Activated CD4-positive, alpha-beta T cell treated with anti-CD3 and anti-CD28 coated beads, Interleukin-2, amount 50 U/mL, for 48 hours (primary cell): ENCODE data around the gene APEH.

Experiments
- DNase-seq, 2 experiments: peaks; one replicate each; pipeline ENCODE4 v3.0.0-alpha.2; 2020

Gene APEH

DNA sequence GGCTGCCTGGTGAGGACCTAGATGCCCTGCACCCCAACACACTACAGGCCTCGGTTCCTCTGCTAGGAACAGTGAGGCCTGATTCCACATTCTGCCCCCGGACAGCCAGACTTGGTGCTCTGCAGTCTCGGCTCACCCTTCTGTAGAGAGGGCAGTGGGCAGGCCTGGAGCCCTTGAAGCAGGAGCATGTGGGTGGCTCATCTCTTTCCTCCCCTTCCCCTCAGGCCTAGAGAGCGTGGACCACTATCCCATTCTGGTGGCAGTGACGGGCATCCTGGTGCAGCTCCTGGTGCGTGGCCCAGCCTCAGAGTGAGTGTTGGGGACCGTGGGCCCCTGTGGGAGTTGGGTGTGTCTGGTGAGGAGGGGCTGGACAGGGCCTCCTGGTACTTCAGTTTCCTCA lies 42.0 kb downstream of the APEH start:
- no peak for DNase-seq

DNA sequence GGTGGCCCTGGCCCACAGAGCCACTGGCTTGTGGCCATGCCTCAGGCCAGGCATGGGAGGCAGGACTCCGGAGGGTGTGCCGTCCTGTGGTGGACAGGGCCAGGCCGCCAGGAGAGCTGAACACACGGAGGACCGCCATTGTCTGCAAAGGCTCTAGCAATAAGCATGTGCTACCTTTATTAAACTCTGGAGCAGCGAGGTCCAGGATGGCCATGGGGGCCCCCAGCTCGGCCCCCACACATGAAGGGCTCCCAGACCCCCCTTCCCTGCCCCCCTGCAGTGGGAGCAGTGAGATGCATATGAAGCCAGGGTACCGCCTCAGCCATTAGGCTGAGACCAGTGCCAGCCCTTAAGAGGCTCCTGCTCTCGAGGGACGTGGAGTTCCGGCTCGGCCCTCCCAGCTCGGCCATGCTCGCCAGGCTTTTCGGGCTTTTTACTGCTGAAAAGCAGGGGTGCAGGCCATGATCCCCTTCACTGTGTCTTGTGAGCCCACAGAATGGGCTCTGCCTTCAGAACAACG lies 42.6 kb downstream of the APEH start:
- no peak for DNase-seq

DNA sequence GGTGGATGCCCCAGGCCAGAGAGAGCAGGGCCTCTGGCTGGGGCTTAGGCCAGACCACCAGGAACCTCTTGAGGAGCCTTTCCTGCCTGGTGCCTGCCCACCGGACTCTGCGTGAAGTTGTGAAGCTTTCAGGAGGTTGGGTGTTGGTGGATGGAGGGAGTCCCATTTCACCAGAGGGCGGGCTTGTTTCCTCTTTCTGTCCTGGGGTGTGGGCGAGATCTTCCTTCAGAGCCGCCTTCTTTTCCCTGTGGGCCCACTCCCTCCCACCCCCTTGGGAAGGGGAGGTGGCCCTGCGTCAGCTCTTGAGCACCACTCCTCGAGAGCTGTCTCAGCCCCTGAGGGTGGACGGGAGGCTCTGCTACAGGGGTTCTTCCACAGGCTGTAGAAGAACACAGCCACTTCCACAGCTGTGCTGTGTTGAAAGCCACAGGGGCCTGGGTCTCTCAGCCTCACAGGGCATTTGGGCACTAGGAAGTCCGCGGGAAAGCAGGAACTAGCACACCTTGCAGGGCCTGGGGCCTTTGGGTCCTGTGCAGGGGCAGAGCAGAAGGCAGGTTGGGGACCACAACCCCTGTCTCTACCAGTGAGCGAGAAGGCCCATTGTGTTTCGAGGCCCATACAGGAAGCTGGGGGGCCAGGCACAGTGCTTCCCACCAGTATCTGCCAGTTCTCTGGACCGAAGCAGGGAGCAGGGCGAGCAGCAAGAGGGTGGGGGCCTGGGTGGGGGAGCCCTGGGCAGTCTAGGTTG lies 43.2 kb downstream of the APEH start:
- no peak for DNase-seq

DNA sequence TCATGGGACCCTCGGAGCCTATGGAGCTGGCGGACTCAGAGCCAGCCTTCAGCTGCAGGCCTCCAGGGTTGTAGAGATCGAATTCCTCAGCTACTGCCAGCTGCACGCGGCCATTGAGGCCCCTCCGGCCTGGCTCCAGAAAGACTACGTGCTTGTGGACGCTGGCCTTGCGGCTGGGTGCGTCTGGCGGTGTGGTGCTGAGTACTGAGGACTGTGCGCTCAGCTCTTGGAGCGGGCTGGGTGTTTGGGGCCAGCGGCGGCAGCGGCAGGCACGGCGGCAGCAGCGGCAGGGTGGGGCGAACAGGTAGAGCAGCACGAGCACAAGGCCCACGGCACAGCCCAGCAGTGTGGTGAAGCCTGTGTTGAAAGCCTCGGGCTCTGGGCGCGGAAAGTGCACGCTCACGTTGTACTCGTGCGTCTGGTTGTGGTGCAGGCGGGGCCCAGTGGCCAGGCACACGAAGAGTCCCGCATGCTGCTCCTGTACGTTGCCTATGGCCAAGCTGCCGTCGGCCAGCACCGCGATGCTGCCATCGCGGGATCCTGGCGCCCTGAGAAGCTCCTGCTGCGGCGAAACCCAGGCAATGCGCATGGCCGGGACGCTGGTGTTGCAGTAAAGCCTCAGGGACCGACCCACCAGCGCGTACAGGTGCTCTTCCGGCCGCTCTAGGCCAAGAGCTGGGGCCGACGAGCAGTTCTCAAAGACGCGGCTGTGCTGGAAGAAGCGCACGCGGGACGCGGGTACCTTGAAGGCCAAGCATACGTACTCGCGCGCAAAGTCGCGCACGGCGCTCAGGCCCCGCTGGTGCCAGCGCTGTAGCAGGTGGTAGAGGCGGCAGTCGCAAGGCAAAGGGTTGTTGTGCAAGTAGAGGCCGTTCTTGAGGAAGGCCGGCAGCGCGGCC lies 44.1 kb downstream of the APEH start:
- DNase-seq, result no peak

DNA sequence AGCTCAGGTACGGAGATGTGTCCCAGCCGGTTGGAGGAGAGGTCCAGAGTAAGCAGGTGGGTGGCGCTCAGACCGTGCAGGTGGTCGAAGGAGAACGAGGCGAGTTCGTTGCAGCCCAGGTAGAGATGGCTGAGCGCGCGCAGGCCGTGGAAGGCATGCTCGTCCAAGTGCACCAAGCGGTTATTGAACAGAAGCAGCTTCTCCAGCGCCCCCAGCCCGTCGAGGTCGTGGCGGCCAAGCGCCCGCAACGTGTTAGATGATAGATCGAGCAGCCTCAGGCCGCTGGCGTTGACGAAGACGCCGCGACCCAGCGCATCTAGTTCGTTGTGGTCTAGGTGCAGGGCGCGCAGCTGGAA lies 44.7 kb downstream of the APEH start:
- DNase-seq, result peak in 1 of 2 experiments; percentile 30

DNA sequence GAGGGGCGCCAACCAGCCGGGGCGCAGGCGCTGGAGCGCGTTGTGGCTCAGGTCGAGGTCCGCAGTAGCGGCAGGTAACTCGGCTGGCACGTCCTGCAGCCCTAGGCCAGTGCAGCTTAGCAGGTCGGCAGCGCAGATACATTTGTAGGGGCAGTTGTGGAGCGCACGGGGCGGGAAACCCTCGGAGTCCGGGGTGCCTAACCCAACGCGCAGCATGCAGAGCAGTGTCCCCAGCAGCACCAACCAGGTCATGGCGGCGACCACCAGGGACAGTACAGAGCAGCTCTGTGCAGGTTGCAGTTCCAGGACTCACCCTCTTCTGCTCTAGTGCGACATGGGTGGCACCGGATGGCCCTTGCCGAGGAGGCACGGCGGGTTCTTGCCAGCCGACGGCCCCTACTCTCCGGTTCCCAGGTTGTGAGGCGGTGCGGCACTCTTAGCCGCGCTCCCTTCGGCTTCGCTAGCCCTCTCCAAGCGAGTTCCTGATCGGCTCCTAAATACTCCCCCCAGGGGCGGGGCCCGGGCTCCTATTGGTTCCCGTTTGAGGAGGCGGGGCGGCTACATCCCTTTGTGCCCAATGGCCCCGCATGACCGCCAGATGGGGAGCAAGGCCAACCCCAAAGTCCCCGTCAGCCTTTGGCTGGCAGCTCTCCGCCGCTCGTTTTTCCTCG lies 45.2 kb downstream of the APEH start, which contains the start of gene AMIGO3:
TSS of gene AMIGO3 (minus strand) at position 471 of the 671 bp plus-strand sequence. CDS start at position 252, 219 bp downstream.
- peak; percentile 94 to 96 for DNase-seq

DNA sequence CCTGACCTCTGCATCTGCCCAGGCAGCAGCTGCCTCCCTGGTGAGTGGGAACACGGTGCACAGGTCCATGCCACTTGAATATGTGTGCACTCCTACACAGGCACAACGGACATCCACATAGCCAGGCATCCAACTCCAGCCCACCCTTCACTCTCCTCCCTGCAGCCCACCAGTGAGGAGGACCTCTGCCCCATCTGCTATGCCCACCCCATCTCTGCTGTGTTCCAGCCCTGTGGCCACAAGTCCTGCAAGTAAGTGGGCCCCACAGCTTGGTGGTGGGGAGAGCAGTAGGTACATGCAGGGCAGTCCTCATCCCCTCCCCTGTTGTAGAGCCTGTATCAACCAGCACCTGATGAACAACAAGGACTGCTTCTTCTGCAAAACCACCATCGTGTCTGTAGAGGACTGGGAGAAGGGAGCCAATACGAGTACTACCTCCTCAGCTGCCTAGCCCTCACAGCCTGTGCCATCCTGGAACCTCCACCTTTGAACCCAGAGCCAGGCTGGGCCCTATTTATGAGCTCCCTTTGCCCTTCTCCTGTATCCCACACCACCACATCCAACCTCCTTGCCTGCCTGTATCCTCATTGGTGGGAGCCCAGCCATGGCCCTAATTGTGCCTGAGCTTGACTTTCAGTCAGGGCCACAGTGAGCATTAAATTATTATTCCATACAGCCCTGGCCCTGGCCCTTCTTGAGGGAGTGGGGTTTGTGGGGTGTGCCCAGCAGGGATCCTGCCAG lies 46.9 kb downstream of the APEH start:
- no peak for DNase-seq

DNA sequence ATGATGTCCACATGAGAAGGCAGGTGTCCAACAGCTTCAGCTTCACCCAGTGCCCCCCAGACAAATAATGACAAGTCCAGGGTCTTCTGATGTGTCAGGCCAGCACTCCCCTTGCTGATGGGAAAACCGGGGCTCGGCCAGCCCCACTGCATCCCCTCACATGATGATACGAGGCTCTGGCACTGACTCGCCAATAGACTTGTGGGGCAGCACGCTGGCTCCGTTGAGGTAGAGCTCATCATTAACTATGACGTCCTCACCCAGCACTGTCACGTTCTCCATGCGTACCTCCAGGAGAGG lies 47.4 kb downstream of the APEH start:
- DNase-seq, result no peak

DNA sequence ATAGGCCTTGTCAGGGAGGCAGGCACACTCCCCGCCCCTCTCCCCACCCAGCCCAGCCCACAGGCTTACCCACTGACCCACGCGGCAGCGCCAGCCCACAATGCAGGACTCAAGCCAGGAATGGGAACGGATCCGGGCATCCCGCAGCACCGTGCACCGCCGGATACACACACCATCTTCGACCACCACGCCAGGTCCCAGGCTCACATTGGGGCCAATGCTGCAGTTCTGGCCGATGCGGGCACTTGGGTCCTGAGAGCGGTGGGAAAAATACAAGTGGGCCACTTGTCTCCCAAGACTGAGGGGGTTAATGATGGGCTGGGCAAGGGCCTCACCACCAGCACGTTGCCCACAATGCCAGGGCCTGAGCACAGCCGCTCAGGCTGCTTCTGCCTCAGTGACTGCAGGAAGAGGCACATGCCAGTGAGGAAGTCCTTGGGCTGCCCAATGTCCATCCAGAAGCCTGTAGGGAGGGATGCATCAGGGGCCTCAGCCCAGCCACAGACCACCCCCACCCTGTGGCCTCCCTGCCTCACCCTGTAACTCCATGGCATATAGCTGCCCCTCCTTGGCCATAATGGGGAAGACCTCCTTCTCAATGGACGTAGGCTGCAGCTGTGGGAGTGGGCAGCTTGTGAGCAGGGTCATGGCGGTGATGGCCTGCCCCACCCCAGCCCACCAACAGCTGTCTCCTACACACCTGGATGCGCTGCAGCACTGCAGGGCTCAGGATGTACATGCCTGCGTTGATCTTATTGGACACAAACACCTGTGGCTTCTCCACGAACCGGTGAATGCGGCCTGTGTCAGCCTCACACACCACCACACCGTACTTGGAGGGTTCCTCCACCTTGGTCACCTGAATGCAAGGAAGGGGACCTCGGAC lies 48.0 kb downstream of the APEH start:
- no peak for DNase-seq

DNA sequence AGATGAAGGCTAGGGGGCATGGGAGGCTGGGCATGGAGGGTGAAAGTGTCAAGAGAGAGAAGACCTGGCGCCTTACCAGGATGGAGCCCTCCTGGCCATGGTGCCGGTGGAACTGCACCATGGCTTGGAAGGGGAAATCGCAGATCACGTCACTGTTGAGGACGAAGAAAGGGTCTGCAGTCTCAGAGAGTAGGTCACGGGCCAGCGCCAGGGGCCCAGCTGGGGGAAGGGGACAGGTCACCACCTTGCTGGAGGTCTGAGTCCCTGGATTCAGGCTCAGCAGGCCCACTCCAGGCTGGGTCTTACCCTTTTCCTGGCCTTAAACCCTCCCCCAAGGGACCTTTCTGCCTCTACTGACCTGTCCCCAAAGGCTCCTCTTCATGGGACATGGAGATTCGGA lies 48.7 kb downstream of the APEH start:
- DNase-seq, result no peak

DNA sequence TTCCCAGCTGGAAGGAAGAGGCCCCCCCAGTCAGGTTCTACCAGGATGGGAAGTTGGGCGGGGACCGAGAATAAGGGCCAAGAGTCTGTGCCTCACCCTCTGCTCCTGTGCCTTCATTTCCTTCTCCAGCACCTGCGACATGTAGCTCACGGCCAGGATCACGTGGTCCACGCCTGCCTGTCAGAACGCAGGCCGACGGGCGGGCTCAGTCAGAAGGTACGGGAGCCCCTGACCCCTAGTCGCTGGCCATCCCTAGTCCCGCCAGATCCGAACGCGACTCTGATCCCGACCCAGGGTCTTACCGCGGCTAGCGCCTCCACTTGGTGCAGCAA lies 49.1 kb downstream of the APEH start:
- DNase-seq, result peak; percentile 66 to 72

DNA sequence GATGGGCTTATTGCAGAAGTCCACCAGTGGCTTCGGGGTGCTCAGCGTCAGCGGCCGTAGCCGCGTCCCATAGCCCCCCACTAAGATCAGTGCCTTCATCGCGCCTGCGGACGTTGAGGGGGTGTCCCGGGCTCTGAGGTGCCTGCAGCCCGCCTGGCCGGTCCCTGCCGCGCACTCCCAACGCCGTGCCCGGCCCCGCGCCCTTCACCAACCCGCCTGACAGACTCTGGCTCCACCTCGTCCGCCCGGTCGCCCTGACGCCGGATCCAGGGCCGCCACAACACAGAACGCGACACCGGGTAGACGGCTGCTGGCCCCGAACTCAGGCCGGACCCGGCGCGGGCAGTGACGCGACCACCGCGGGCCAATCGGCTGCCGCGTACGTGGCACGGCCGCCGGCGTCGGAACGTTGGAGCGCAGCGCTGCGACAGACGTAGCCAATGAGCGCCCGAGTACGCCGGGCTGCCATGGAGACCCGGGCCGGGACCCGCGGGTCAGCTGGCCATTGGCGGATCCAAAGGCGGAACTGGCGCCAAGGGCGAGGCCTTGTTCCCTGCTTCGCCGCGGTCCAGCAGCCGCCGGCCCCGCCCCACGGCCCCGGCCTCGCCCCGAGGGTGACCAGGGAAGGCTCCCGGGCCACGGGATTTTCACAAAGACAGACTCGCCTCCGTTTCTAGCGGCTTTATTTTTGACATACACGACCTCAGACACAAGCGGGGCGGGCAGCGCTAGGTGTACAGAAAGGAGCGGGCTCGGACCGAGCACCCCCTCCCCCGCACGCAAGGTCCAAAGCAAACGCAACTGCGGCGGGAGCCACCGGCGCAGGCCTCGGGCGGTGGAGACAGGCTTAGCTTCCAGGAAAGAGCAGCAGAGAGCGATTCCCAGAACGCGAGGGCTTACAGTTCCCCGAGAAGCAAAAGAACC lies 49.7 kb downstream of the APEH start, which contains the start of gene GMPPB:
TSS of gene GMPPB (minus strand) at position 324 of the 924 bp plus-strand sequence. CDS start at position 99, 225 bp downstream.
- DNase-seq, result peak; percentile 92 to 95

DNA sequence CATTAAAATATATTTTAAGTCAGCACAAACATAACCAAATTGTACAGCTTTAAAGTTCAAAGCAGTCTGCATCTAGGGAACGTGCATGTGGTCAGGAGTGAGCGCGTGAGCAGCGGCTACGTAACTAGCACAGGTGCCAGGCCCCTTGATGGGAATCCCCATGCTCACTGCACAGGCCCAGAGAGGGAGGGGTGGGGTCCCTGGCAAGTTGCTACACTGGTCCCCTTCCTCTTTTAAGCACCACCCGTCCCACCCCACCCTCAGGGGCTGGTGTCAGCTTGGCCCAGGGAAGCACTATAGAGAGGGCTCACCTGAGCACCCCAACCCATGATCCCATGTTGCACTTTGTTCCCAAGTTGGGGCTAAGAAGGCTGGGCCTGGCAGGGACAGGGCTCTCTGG lies 50.4 kb downstream of the APEH start:
- DNase-seq, result peak; percentile 37 to 38

DNA sequence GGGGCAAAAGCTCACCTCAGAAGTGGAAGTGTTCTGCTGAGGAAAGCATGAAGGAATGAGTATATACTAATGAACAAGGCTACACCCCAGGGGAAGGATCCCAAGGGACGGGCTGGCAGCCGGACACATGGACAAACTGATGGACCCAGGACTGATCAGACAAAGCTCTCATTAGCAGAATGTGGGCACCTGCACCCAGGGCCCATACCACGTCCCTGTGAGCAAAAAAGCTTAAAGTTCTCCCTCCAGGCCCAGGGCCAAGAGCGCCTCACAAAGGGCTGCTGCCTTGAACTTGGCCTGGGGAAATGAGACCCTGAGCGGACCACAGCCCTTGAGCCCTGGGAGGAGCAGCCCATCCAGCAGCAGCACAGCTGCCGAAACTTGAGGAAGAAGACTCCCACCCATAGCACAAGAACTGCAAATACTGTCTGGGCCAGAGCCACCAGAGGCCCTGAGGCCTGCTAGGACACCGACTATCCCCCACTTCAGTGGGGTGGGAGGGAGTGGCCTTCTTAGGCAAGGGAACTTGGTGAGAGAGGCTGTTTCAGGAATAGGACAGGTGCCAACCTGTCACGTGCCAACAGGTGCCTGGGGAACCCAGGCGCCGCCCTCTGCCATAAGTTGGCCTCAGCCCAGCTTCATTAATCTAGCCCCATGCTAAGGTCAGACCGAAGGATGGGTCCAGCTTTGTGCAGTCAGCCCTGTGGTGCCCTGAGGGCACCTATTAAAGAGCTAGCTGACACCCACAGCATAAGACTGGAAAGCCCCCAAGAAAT lies 51.9 kb downstream of the APEH start:
- DNase-seq, result no peak

DNA sequence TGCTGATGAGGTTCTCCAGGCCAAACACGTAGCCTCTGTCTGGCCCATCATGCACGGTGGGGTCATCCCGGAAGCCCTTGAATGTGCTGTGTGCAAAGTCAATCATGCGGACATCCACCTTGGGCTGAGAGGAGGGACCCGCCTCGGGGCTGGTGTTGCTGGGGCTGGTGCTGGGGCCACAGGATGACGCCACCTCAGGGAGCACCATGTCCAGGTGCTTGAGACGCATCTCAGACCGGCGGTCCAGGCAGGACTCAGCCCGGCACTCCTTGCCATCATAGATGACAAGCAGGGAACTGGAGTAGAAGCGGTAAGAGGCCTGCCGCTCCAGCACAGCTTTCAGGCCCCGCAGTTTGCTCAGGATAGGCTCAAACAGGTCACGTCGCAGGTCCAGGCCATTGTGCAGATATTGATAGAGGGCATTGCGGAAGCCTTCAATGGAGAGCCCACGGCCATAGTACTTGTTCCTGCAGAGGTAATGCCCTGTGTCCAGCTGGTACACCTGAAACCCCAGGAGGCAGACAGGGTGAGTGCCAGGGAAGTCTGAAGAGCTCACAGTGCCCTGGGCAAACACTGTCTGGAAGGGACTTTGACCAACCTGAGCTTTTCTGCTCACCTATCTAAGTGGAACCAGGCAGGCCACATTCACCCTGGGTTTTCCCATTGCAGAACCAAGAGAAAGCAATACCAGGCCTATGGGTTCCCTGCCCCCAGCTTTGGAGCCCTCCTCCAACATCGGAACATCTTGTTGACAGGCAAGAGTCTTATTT lies 53.2 kb downstream of the APEH start:
- no peak for DNase-seq

DNA sequence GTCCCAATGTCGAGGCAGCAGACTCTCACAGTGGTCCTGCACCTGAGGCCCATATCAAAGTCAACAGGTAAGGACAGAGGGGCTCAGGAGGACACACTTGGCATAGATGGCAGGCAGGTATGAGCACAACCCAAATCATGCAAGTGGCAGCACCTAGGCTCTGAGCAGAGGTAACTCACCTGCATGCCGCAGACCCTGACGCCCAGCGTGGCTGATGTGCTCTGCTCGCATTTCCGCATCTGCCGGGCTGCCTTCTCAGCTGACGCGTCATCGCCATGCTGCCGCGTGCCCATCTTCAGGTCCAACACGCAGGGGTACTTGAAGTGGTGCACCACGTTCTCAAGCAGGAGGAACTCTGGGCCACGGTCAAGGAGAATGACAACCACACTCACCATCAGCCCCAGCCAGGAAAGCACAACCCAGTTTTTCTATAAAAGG lies 53.8 kb downstream of the APEH start:
- DNase-seq, result no peak

DNA sequence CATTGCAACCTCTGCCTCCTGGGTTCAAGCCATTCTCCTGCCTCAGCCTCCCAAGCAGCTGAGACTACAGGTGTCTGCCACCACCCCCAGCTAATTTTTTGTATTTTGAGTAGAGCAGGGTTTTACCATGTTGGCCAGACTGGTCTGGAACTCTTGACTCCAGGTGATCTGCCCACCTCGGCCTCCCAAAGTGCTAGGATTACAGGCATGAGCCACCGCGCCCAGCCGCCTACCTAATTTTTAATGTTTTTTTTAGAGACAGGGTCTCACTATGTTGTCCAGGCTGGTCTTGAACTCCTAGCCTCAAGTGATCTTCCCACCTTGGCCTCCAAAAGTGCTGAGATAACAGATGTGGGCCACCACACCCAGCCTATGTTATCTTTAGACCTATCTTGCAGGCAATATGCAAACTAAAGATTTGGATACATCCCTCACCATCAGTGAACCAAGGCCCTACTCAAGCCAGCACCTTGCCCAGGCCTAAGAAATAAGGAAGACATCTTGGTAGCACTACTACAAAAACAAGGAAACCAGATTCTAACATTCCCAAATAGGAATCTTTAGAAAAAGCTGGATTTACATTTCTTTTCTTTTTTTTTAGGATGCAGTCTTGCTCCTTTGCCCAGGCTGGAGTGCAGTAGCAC lies 55.9 kb downstream of the APEH start:
- DNase-seq, result no peak

DNA sequence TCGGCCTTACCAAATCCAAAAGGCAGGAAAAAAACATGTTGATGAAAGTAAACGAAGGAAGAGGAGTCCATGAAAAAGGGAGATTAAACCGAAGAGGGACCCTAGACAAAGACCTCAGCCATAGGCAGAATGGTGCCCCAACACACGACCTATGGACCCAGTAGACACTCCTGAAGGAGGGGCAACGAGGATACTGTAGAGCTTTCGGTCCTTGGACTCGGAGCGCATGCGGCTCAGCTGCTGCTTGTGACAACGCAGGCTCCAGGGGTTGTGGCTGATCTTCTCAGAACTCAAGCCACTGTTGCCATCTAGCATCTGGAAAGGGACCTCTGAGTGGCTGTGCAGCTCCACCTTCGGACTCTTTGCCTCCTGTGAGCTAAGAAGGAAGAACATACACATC lies 58.4 kb downstream of the APEH start:
- DNase-seq, result no peak
